ENCODE results near the gene OSCP1.

GRCh38 chr1:36392836-36393235, 57.4 kb downstream of the OSCP1 start:
- no peak for TF ChIP-seq CTCF (IDR thresholded peaks at IDR 0.05; ENCODE audit: low read depth, low read length, poor library complexity, severe bottlenecking)
- no peak for TF ChIP-seq EZH2phosphoT487 (IDR thresholded peaks at IDR 0.05; ENCODE audit: borderline replicate concordance, low read length)

Measured in DOHH2 (cell line).